Thoracic aorta (tissue), 2 donors: ENCODE measurements around the gene MKLN1. TPM values are rescaled to one million over a fixed set of nuclear protein-coding genes. Genes with fewer than 3 reads are reported as not detected.

Source experiments
- ATAC-seq: fragments of 150-250 bp; one replicate; pipeline ENCODE4 v1.8.0; 2017; ENCODE audit warnings: low read depth; ENCODE audit not compliant: insufficient number of reproducible peaks, low FRiP score
- DNase-seq: peaks from one replicate; pipeline ENCODE4 v3.0.0-alpha.2; 2020; ENCODE audit warnings: low spot score
- H3K27ac ChIP-seq, 2 donors: fragments of 200-600 bp; sonication (generic); 1 replicate in 1 of 2; 2 replicates in 1 of 2; pipeline ENCODE4 v1.5.1; 2016; ENCODE audit warnings: mild to moderate bottlenecking in 2 of 2, moderate library complexity in 2 of 2
- H3K27me3 ChIP-seq: fragments of 200-600 bp; sonication (generic); replicated peaks from 2 replicates; pipeline ENCODE4 v1.6.0; 2016; ENCODE audit warnings: mild to moderate bottlenecking; ENCODE audit not compliant: insufficient read depth
- H3K36me3 ChIP-seq: fragments of 200-600 bp; sonication (generic); one replicate; pipeline ENCODE4 v1.5.1; 2016
- H3K4me1 ChIP-seq, 2 donors: fragments of 200-600 bp; sonication (generic); 1 replicate in 1 of 2; 2 replicates in 1 of 2; pipeline versions ENCODE4 v1.5.1 to v1.6.0; 2016; ENCODE audit warnings: low read depth in 2 of 2, mild to moderate bottlenecking in 1 of 2; ENCODE audit not compliant: control insufficient read depth in 1 of 2
- H3K4me3 ChIP-seq: fragments of 200-600 bp; sonication (generic); 2 replicates; pipeline ENCODE4 v1.5.1; 2016; ENCODE audit warnings: mild to moderate bottlenecking
- H3K9me3 ChIP-seq: fragments of 200-600 bp; sonication (generic); 2 replicates; pipeline ENCODE4 v1.5.1; 2016
- total RNA-seq, 2 donors: library from RNA; depleted of rRNA; stranded (reverse); fragments of >200 nt; gene quantifications; one replicate each; pipeline versions ENCODE4 v1.1.0 to v1.2.3, GENCODE V29; 2016
- TF ChIP-seq, protein P1 (sequence below): fragments of 200-600 bp; sonication (generic); IDR thresholded peaks from one replicate; pipeline ENCODE4 v1.5.1; 2019; ENCODE audit warnings: antibody characterized with exemption

The MKLN1 gene
- total RNA-seq, 2 donors from 2014 or later = 56.7 to 82.4 TPM

DNA sequence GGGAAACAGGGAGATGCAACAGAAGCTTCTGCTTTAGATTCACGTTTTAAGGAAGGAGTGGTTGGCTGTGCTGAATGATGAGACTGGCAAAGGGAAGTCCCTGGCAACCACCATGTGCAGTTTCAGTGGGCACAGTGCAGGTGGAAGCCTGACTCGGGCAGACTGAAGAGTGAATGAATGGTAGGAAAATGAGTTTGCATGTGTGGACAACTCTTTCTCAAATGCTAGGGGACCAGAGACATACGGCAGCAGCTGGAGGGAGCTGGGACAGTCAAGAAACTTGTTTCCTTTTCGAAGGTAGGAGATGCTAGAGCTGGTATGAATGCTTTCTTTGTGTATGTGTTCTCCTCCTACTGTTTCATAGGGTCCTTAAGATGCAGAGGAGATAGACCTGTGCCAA lies 199.8 kb downstream of the MKLN1 start:
- Histone ChIP-seq H3K4me3 (no peak overlapping the region), H3K27ac (no peak overlapping the region), H3K36me3 (no peaks in the 10 kb centered on the region), H3K27me3 (no peaks in the 10 kb centered on the region), H3K9me3 (no peaks in the 10 kb centered on the region), H3K4me1 (peaks cover 0 to under 1% of the 10 kb centered on the region in 2 donors)
- DNase-seq (no peak), ATAC-seq (no peak)
- TF ChIP-seq, protein P1, sequence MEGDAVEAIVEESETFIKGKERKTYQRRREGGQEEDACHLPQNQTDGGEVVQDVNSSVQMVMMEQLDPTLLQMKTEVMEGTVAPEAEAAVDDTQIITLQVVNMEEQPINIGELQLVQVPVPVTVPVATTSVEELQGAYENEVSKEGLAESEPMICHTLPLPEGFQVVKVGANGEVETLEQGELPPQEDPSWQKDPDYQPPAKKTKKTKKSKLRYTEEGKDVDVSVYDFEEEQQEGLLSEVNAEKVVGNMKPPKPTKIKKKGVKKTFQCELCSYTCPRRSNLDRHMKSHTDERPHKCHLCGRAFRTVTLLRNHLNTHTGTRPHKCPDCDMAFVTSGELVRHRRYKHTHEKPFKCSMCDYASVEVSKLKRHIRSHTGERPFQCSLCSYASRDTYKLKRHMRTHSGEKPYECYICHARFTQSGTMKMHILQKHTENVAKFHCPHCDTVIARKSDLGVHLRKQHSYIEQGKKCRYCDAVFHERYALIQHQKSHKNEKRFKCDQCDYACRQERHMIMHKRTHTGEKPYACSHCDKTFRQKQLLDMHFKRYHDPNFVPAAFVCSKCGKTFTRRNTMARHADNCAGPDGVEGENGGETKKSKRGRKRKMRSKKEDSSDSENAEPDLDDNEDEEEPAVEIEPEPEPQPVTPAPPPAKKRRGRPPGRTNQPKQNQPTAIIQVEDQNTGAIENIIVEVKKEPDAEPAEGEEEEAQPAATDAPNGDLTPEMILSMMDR = no peak

DNA sequence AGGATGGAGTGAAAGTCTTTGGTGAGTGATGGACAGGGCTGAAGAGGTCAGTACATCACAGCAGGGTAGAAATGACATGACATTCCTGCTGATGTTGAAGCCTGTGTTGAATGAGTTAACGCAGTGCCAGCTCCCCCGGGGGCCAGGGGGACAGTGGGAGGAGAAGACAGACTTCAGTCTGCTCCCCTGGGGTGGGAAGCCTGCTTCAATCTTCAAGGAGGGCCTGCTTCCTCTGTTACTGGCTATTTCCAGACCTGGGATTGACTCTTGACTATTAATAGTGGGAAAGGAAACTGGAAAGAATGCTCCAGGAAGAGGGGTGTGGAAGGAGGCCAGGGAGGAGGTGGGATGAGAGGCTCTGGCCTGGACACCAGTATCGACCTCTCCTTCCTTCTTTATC lies 201.5 kb downstream of the MKLN1 start:
- Histone ChIP-seq H3K27ac (no peak overlapping the region), H3K9me3 (no peaks in the 10 kb centered on the region), H3K36me3 (no peaks in the 10 kb centered on the region), H3K4me1 (no peaks in the 10 kb centered on the region), H3K27me3 (no peaks in the 10 kb centered on the region), H3K4me3 (no peak overlapping the region)
- TF ChIP-seq, protein P1 = no peak
- ATAC-seq = no peak
- DNase-seq = no peak

DNA sequence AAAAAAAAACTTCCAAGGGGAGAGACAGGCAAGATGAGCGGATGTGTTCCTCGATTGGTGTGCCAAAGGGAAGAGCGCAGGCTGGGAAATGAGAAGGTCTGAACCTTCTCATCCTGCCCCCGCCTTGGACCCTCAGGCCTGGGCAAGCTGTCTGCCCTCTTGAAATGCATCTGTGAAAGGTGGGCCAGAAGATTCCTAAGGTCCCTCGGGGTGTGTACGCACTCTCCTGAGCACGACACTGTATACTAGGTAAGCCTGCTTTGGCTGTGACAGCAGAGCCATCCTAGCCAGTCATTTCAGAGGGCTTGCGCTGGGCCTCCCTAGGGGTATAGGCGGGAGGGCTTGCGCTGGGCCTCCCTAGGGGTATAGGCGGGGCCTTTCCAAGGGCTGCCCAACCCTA lies 201.9 kb downstream of the MKLN1 start:
- no peak for DNase-seq
- no peak overlapping the region for H3K27ac ChIP-seq

DNA sequence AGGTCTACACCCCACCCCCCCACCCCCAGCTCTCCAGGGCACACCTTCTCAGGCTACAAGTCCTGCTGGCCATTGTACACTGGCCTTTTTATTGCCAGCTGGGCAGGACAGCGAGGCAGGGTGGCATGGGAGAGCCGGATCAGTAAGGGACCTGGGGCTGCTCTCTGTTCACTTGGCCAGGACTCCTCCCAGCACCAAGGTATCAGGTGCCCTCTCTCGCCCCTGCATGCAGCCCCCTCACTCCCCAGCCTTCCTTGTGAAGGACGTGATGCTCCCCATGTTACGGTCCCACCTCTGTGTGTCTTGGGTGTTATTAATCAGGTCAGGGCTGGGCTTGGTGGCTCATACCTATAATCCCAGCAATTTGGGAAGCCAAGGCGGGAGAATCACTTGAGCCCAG lies 202.5 kb downstream of the MKLN1 start:
- no peaks in the 10 kb centered on the region for H3K36me3 ChIP-seq
- TF ChIP-seq, protein P1 = no peak
- H3K4me3 ChIP-seq = no peak overlapping the region
- H3K27ac ChIP-seq = no peak overlapping the region
- ATAC-seq = no peak
- H3K9me3 ChIP-seq = no peaks in the 10 kb centered on the region
- no peak for DNase-seq
- H3K4me1 ChIP-seq = no peaks in the 10 kb centered on the region
- H3K27me3 ChIP-seq = no peaks in the 10 kb centered on the region

More for the DNA sequence above, 201.9 kb downstream of the MKLN1 start:
- Histone ChIP-seq H3K4me1 (no peaks in the 10 kb centered on the region), H3K4me3 (no peak overlapping the region), H3K27me3 (no peaks in the 10 kb centered on the region), H3K36me3 (no peaks in the 10 kb centered on the region), H3K9me3 (no peaks in the 10 kb centered on the region)
- no peak for ATAC-seq
- TF ChIP-seq, protein P1 = no peak

DNA sequence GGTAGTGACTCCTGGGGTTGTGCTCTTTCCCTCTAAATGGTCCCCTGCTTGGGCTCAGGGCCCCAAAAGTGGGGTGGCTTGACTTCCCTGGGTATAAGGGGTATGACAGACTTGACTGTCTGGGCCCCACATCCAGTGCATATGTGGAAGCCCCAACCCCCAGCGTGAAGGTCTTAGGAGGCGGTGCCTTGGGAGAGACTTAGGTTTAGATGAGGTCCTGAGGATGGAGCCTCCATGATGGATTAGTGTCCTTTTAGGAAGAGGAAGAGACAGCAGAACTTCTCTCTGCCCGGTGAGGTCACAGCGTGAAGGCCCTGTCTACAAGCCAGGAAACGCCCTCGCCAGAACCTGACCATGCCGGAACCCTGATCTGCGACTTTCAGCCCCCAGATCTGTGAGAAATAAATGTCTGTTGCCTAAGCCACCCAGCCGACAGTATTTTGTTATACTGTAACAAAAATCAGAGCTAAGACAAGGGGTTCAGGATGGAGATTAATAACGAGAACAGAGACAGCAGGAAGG lies 205.0 kb downstream of the MKLN1 start:
- Histone ChIP-seq H3K27ac (no peak overlapping the region), H3K27me3 (no peaks in the 10 kb centered on the region), H3K9me3 (no peaks in the 10 kb centered on the region), H3K4me1 (no peaks in the 10 kb centered on the region), H3K4me3 (no peak overlapping the region), H3K36me3 (no peaks in the 10 kb centered on the region)
- ATAC-seq = no peak
- no peak for DNase-seq
- TF ChIP-seq, protein P1 = no peak
